ENCODE results near the gene DDX28.

- TF ChIP-seq, protein P1, sequence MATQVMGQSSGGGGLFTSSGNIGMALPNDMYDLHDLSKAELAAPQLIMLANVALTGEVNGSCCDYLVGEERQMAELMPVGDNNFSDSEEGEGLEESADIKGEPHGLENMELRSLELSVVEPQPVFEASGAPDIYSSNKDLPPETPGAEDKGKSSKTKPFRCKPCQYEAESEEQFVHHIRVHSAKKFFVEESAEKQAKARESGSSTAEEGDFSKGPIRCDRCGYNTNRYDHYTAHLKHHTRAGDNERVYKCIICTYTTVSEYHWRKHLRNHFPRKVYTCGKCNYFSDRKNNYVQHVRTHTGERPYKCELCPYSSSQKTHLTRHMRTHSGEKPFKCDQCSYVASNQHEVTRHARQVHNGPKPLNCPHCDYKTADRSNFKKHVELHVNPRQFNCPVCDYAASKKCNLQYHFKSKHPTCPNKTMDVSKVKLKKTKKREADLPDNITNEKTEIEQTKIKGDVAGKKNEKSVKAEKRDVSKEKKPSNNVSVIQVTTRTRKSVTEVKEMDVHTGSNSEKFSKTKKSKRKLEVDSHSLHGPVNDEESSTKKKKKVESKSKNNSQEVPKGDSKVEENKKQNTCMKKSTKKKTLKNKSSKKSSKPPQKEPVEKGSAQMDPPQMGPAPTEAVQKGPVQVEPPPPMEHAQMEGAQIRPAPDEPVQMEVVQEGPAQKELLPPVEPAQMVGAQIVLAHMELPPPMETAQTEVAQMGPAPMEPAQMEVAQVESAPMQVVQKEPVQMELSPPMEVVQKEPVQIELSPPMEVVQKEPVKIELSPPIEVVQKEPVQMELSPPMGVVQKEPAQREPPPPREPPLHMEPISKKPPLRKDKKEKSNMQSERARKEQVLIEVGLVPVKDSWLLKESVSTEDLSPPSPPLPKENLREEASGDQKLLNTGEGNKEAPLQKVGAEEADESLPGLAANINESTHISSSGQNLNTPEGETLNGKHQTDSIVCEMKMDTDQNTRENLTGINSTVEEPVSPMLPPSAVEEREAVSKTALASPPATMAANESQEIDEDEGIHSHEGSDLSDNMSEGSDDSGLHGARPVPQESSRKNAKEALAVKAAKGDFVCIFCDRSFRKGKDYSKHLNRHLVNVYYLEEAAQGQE (IDR thresholded peaks at IDR 0.05; ENCODE audit: low read depth, low read length): no peak
- TF ChIP-seq, protein P2, sequence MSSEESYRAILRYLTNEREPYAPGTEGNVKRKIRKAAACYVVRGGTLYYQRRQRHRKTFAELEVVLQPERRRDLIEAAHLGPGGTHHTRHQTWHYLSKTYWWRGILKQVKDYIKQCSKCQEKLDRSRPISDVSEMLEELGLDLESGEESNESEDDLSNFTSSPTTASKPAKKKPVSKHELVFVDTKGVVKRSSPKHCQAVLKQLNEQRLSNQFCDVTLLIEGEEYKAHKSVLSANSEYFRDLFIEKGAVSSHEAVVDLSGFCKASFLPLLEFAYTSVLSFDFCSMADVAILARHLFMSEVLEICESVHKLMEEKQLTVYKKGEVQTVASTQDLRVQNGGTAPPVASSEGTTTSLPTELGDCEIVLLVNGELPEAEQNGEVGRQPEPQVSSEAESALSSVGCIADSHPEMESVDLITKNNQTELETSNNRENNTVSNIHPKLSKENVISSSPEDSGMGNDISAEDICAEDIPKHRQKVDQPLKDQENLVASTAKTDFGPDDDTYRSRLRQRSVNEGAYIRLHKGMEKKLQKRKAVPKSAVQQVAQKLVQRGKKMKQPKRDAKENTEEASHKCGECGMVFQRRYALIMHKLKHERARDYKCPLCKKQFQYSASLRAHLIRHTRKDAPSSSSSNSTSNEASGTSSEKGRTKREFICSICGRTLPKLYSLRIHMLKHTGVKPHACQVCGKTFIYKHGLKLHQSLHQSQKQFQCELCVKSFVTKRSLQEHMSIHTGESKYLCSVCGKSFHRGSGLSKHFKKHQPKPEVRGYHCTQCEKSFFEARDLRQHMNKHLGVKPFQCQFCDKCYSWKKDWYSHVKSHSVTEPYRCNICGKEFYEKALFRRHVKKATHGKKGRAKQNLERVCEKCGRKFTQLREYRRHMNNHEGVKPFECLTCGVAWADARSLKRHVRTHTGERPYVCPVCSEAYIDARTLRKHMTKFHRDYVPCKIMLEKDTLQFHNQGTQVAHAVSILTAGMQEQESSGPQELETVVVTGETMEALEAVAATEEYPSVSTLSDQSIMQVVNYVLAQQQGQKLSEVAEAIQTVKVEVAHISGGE (CRISPR knock-in tag; IDR thresholded peaks at IDR 0.05): no peak
- TF ChIP-seq NFIC (IDR thresholded peaks at IDR 0.05; ENCODE audit: low read depth, low read length) (peak; percentile 79), SUZ12 (IDR thresholded peaks at IDR 0.05; ENCODE audit: unreplicated experiment) (no peak), MTA2 (IDR thresholded peaks at IDR 0.05; ENCODE audit: low read depth) (no peak), HSF1 (IDR thresholded peaks at IDR 0.05; ENCODE audit: low read depth, low read length) (no peak), CBFB (IDR thresholded peaks at IDR 0.05; ENCODE audit: low read depth) (peak; percentile 68; the same call in 1 of the 2 replicates), SMAD1 (IDR thresholded peaks at IDR 0.05; ENCODE audit: low read depth, partially characterized antibody) (no peak), EZH2 (IDR thresholded peaks at IDR 0.05; ENCODE audit: borderline replicate concordance, control insufficient read depth, low read depth, low read length) (no peak), TAF1 (IDR thresholded peaks at IDR 0.05; ENCODE audit: borderline replicate concordance, low read depth, low read length) (no peak; the same call in 1 of the 2 replicates)
- TF ChIP-seq, protein P3, sequence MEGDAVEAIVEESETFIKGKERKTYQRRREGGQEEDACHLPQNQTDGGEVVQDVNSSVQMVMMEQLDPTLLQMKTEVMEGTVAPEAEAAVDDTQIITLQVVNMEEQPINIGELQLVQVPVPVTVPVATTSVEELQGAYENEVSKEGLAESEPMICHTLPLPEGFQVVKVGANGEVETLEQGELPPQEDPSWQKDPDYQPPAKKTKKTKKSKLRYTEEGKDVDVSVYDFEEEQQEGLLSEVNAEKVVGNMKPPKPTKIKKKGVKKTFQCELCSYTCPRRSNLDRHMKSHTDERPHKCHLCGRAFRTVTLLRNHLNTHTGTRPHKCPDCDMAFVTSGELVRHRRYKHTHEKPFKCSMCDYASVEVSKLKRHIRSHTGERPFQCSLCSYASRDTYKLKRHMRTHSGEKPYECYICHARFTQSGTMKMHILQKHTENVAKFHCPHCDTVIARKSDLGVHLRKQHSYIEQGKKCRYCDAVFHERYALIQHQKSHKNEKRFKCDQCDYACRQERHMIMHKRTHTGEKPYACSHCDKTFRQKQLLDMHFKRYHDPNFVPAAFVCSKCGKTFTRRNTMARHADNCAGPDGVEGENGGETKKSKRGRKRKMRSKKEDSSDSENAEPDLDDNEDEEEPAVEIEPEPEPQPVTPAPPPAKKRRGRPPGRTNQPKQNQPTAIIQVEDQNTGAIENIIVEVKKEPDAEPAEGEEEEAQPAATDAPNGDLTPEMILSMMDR (IDR thresholded peaks at IDR 0.05 in 2 of 3, conservative IDR thresholded peaks at IDR 0.05 in 1 of 3; ENCODE audit: control insufficient read depth in 2 of 3, extremely low read depth in 1 of 3, insufficient read depth in 1 of 3, low read depth in 3 of 3, low read length in 3 of 3): no peak
- TF ChIP-seq, protein P4, sequence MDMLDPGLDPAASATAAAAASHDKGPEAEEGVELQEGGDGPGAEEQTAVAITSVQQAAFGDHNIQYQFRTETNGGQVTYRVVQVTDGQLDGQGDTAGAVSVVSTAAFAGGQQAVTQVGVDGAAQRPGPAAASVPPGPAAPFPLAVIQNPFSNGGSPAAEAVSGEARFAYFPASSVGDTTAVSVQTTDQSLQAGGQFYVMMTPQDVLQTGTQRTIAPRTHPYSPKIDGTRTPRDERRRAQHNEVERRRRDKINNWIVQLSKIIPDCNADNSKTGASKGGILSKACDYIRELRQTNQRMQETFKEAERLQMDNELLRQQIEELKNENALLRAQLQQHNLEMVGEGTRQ (IDR thresholded peaks at IDR 0.05; ENCODE audit: borderline replicate concordance, low read depth, low read length): no peak
- TF ChIP-seq, protein P5, sequence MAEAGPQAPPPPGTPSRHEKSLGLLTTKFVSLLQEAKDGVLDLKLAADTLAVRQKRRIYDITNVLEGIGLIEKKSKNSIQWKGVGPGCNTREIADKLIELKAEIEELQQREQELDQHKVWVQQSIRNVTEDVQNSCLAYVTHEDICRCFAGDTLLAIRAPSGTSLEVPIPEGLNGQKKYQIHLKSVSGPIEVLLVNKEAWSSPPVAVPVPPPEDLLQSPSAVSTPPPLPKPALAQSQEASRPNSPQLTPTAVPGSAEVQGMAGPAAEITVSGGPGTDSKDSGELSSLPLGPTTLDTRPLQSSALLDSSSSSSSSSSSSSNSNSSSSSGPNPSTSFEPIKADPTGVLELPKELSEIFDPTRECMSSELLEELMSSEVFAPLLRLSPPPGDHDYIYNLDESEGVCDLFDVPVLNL (IDR thresholded peaks at IDR 0.05; ENCODE audit: low read depth, low read length): no peak
- TF ChIP-seq, protein P6, sequence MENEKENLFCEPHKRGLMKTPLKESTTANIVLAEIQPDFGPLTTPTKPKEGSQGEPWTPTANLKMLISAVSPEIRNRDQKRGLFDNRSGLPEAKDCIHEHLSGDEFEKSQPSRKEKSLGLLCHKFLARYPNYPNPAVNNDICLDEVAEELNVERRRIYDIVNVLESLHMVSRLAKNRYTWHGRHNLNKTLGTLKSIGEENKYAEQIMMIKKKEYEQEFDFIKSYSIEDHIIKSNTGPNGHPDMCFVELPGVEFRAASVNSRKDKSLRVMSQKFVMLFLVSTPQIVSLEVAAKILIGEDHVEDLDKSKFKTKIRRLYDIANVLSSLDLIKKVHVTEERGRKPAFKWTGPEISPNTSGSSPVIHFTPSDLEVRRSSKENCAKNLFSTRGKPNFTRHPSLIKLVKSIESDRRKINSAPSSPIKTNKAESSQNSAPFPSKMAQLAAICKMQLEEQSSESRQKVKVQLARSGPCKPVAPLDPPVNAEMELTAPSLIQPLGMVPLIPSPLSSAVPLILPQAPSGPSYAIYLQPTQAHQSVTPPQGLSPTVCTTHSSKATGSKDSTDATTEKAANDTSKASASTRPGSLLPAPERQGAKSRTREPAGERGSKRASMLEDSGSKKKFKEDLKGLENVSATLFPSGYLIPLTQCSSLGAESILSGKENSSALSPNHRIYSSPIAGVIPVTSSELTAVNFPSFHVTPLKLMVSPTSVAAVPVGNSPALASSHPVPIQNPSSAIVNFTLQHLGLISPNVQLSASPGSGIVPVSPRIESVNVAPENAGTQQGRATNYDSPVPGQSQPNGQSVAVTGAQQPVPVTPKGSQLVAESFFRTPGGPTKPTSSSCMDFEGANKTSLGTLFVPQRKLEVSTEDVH (IDR thresholded peaks at IDR 0.05; ENCODE audit: low read depth, partially characterized antibody): no peak
Measured at GRCh38 chr16:67975321-67976105, 47.5 kb downstream of the DDX28 start.

Data from GM12878 (cell line).